Fibroblast of villous mesenchyme (primary cell): ENCODE results near the gene C1QL2. TPM values are rescaled to one million over a fixed set of nuclear protein-coding genes. Genes with fewer than 3 reads are reported as not detected.

Experiments used
- DNase-seq: peaks from one replicate; pipeline ENCODE4 v3.0.0-alpha.2; 2010; ENCODE audit warnings: low read depth
- H3K4me3 ChIP-seq: 2 replicates; pipeline ENCODE4 v1.5.1; 2011; ENCODE audit warnings: low read depth, mild to moderate bottlenecking, low read length
- total RNA-seq: library from RNA; depleted of rRNA; stranded (reverse); fragments of >200 nt; gene quantifications from 2 replicates; pipeline ENCODE4 v1.2.3, GENCODE V29; 2012
- TF ChIP-seq, protein P1 (sequence below): IDR thresholded peaks from 2 replicates; pipeline ENCODE4 v1.5.1; 2012; ENCODE audit warnings: low read depth, mild to moderate bottlenecking, low read length; ENCODE audit not compliant: insufficient read depth

Gene C1QL2
- total RNA-seq, 1 donor, result not detected

- TF ChIP-seq, protein P1, sequence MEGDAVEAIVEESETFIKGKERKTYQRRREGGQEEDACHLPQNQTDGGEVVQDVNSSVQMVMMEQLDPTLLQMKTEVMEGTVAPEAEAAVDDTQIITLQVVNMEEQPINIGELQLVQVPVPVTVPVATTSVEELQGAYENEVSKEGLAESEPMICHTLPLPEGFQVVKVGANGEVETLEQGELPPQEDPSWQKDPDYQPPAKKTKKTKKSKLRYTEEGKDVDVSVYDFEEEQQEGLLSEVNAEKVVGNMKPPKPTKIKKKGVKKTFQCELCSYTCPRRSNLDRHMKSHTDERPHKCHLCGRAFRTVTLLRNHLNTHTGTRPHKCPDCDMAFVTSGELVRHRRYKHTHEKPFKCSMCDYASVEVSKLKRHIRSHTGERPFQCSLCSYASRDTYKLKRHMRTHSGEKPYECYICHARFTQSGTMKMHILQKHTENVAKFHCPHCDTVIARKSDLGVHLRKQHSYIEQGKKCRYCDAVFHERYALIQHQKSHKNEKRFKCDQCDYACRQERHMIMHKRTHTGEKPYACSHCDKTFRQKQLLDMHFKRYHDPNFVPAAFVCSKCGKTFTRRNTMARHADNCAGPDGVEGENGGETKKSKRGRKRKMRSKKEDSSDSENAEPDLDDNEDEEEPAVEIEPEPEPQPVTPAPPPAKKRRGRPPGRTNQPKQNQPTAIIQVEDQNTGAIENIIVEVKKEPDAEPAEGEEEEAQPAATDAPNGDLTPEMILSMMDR, result no peak
- no peak overlapping the region for H3K4me3 ChIP-seq
- DNase-seq, result no peak
These were observed 16.4 kb upstream of the C1QL2 start for GRCh38 chr2:119174993-119175347.

DNA sequence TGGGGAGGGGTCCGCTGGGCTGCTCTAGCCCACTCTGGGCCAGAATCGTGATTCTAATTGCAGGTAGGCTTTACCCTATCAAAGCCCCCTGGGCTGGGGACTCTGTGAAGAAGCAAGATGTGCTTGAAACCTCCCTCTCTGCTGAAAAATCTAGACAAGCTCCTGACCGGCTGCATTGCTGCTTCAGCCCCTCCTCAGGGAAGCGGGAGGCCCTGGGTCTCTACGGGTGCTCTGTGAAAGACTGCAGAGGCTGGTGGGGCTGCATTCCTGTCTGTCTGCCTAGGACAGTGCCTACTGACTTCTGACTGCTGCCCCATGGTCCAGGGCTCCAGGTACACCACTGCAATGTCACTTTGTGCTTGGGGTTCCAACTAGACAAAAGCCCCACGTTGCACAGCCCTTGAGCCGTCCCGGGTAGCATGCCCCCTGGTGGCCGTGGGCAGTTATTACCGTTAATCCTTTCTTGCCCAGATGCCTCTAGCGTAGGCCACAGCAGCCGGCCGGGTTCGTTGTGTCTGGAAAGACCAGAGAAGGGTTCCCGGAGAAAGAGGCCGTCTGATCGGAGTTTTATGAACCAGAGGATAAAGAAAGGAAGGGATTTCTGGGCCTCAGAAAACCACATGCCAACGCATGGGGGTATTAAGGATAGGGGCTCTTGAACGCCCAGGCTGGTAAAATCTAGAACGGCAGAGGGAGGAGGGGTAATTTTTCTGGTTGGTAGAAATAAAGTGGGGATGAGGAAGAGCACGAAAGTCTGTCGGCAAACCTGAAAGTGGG lies 15.9 kb upstream of the C1QL2 start:
- H3K4me3 ChIP-seq, result no peak overlapping the region
- peak; percentile 30 for DNase-seq
- TF ChIP-seq, protein P1, result peak; percentile 81

- TF ChIP-seq, protein P1, result no peak
- H3K4me3 ChIP-seq, result no peak overlapping the region
- DNase-seq, result no peak
These were observed 15.1 kb upstream of the C1QL2 start for GRCh38 chr2:119173556-119174060.

- no peak overlapping the region for H3K4me3 ChIP-seq
- TF ChIP-seq, protein P1, result no peak
- DNase-seq, result no peak
These were observed 12.0 kb upstream of the C1QL2 start for GRCh38 chr2:119170504-119170903.

GRCh38 chr2:119169717-119170116 lies 11.2 kb upstream of the C1QL2 start:
- DNase-seq, result no peak
- TF ChIP-seq, protein P1, result no peak

GRCh38 chr2:119160361-119160990 lies 1.9 kb upstream of the C1QL2 start:
- TF ChIP-seq, protein P1, result no peak
- DNase-seq, result no peak

More at GRCh38 chr2:119169717-119170116, 11.2 kb upstream of the C1QL2 start:
- H3K4me3 ChIP-seq, result no peak overlapping the region

More at GRCh38 chr2:119160361-119160990, 1.9 kb upstream of the C1QL2 start:
- no peak overlapping the region for H3K4me3 ChIP-seq
